ENCODE results near the gene RAB1A.

DNA sequence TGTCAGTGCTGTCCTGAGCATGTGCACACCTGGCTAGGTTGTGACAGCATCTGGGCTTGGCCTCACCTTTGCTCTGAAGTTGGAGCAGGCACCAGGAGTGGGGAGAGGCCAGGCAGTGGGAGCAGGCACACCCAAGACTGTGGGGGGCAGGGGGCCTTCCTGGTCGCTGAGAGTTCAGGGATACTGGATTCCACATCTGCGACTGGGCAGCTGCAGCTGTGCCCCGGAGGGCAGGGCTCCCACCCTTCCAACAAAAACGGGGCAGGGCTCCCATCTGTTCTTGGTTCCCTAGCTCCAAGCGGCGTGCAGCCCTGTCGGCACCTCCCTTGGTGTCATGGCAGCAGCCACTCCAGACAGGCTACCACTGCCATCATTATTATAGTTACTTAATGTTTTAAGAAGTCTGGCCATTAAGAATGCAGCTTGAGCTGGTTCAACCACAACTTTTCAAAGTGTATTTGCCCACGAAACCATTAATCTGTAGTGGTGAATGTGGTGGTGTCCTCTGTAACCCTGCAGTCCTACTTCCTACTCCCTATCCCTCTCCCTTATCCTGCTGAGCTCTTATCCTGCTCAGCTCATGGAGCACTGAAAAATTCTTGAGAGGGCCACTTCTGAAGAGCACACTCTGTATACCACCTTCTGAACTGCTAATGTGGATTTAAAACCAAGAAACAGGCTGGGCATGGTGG, 48.0 kb upstream of the RAB1A start:
- TF ChIP-seq, protein P1, sequence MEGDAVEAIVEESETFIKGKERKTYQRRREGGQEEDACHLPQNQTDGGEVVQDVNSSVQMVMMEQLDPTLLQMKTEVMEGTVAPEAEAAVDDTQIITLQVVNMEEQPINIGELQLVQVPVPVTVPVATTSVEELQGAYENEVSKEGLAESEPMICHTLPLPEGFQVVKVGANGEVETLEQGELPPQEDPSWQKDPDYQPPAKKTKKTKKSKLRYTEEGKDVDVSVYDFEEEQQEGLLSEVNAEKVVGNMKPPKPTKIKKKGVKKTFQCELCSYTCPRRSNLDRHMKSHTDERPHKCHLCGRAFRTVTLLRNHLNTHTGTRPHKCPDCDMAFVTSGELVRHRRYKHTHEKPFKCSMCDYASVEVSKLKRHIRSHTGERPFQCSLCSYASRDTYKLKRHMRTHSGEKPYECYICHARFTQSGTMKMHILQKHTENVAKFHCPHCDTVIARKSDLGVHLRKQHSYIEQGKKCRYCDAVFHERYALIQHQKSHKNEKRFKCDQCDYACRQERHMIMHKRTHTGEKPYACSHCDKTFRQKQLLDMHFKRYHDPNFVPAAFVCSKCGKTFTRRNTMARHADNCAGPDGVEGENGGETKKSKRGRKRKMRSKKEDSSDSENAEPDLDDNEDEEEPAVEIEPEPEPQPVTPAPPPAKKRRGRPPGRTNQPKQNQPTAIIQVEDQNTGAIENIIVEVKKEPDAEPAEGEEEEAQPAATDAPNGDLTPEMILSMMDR (IDR thresholded peaks at IDR 0.05) = no peak
- TF ChIP-seq POLR2A (IDR thresholded peaks at IDR 0.05) (no peak), EP300 (IDR thresholded peaks at IDR 0.05) (no peak)
